ENCODE data around the gene ATF7IP.
"Not testable (repeated sequence)": the region's sequence is repeated elsewhere in the genome, so short reads cannot be mapped to it uniquely, and the experiment has no call there.

Gene ATF7IP

DNA sequence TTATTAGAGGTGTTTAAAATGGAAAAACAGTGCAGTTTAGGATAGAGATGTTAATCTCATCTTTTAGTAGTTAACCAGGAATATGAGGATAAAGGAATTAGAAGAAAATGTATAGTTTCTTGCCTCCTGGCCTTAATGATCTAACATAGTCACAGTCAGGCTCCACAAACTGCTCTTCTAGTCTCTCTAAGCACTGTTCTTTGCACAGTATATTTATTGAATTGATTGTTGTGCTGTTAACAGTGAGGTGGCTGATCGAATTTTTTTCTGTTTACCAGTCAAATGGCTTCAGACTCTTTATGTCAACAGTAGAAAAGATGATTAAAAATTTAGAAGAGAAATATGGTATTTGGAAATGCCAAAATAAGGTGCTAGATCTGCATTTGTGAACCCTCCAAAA is 37.8 kb downstream of the ATF7IP start:
- Histone ChIP-seq H3K36me3 (ENCODE audit: insufficient read depth, insufficient read length, low read length) (no peaks in the 10 kb centered on the region), H3K9ac (ENCODE audit: insufficient read length, low read depth) (no peak overlapping the region), H3K27me3 (ENCODE audit: insufficient read depth, insufficient read length) (no peaks in the 10 kb centered on the region), H3K4me3 (ENCODE audit: insufficient read length, low read depth) (no peak overlapping the region), H3K9me3 (ENCODE audit: insufficient read depth, low read length) (no peaks in the 10 kb centered on the region), H3K4me1 (ENCODE audit: insufficient read depth, insufficient read length) (no peaks in the 10 kb centered on the region)
- TF ChIP-seq SUZ12 (IDR thresholded peaks at IDR 0.05; ENCODE audit: extremely low read depth, insufficient read depth, insufficient read length) (no peak), YY1 (IDR thresholded peaks at IDR 0.05; ENCODE audit: insufficient read depth, insufficient read length) (no peak), ZNF274 (IDR thresholded peaks at IDR 0.05; ENCODE audit: low read depth, low read length) (no peak)
- no peak for DNase-seq (ENCODE audit: low read depth, low spot score)

DNA sequence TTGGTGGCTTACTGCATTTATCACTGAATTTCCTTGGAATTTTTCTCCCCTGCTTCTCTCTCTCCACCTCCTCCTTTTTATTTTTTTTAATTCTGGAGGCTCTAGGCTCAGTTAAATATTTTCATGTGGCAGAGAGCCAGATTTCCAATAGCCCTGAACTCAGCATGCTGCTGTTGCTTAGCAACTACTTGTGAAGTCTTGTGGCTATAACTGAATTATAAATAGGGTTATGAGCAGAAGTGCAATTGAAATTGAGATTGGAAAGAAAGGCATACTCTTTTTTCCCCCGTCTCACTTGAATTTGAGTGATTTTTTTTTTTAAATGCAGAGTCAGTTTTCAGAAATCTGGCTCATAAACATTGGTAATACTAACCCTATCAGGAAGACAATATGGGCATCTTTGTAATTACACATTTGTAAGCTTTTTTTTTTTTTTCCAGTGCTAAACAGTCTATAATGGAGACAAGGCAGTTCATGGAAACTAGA is 38.3 kb downstream of the ATF7IP start:
- DNase-seq (ENCODE audit: low read depth, low spot score) = no peak
- Histone ChIP-seq H3K9ac (ENCODE audit: insufficient read length, low read depth) (no peak overlapping the region), H3K4me3 (ENCODE audit: insufficient read length, low read depth) (no peak overlapping the region), H3K9me3 (ENCODE audit: insufficient read depth, low read length) (no peaks in the 10 kb centered on the region), H3K36me3 (ENCODE audit: insufficient read depth, insufficient read length, low read length) (no peaks in the 10 kb centered on the region), H3K4me1 (ENCODE audit: insufficient read depth, insufficient read length) (no peaks in the 10 kb centered on the region), H3K27me3 (ENCODE audit: insufficient read depth, insufficient read length) (no peaks in the 10 kb centered on the region)
- no peak for TF ChIP-seq SUZ12 (IDR thresholded peaks at IDR 0.05; ENCODE audit: extremely low read depth, insufficient read depth, insufficient read length)

DNA sequence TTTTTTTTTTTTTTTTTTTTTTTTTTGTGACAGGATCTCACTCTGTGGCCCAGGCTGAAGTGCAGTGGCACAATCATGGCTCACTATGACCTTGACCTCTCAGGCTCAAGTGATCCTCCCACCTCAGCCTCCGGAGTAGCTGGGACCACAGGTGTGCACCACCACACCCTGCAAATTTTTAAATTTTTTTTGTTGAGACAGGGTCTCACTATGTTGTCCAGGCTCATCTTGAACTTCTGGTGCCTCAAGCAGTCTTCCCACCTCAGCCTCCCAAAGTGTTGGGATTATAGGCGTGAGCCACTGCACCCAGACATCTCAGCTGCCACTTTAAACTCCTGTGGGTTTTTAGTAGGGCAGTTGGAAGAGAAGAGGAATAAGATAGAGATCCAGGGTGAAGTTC is 39.9 kb downstream of the ATF7IP start:
- H3K9me3 ChIP-seq (ENCODE audit: insufficient read depth, low read length); H3K4me3 ChIP-seq (ENCODE audit: insufficient read length, low read depth); H3K4me1 ChIP-seq (ENCODE audit: insufficient read depth, insufficient read length); DNase-seq (ENCODE audit: low read depth, low spot score); H3K36me3 ChIP-seq (ENCODE audit: insufficient read depth, insufficient read length, low read length); H3K27me3 ChIP-seq (ENCODE audit: insufficient read depth, insufficient read length); H3K9ac ChIP-seq (ENCODE audit: insufficient read length, low read depth): not testable (repeated sequence)

DNA sequence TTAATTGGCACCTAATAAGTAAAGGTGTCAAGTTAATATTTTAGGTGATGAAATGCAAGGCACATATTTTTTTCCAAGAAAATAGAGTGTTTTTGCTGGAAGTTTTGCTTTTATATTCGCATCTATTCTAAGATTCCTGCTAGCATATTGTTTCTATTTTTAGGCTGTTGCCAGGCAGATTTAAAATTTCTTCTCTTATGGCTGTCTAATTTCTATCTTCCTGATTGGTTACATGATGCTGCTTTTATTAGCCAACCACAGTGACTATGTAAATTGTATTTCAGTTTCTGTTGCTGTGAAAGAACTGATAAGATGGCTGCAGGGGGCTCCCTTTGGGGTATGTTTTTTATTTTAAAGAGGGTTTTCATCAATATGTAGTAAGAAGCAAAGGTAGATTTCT is 42.7 kb downstream of the ATF7IP start:
- TF ChIP-seq ZNF274 (IDR thresholded peaks at IDR 0.05; ENCODE audit: low read depth, low read length) (no peak), YY1 (IDR thresholded peaks at IDR 0.05; ENCODE audit: insufficient read depth, insufficient read length) (no peak), SUZ12 (IDR thresholded peaks at IDR 0.05; ENCODE audit: extremely low read depth, insufficient read depth, insufficient read length) (no peak)
- DNase-seq (ENCODE audit: low read depth, low spot score) = no peak
- no peaks in the 10 kb centered on the region for H3K27me3 ChIP-seq (ENCODE audit: insufficient read depth, insufficient read length)
- no peak overlapping the region for H3K4me3 ChIP-seq (ENCODE audit: insufficient read length, low read depth)
- no peaks in the 10 kb centered on the region for H3K4me1 ChIP-seq (ENCODE audit: insufficient read depth, insufficient read length)
- no peak overlapping the region for H3K9ac ChIP-seq (ENCODE audit: insufficient read length, low read depth)
- H3K36me3 ChIP-seq (ENCODE audit: insufficient read depth, insufficient read length, low read length) = no peaks in the 10 kb centered on the region
- H3K9me3 ChIP-seq (ENCODE audit: insufficient read depth, low read length) = no peaks in the 10 kb centered on the region; the same call in none of the 2 replicates

DNA sequence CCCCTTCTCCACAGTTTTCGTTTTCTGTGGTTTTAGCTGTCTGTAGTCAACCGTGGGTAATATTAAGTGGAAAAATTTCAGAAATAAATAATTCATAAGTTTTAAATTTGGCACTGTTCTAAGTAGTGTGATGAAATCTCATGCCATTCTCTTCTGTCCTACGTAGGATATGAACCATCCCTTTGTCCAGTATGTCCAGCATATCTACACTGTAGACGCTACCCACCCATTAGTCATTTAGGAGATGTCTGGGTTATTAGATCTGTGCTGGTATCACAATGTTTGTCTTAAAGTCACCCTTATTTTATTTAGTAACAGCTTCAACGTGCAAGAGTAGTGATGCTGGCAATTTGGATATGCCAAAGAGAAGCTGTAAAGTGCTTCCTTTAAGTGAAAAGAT is 44.7 kb downstream of the ATF7IP start:
- TF ChIP-seq YY1 (IDR thresholded peaks at IDR 0.05; ENCODE audit: insufficient read depth, insufficient read length) (no peak), SUZ12 (IDR thresholded peaks at IDR 0.05; ENCODE audit: extremely low read depth, insufficient read depth, insufficient read length) (no peak), ZNF274 (IDR thresholded peaks at IDR 0.05; ENCODE audit: low read depth, low read length) (no peak)
- no peak for DNase-seq (ENCODE audit: low read depth, low spot score)
- Histone ChIP-seq H3K4me3 (ENCODE audit: insufficient read length, low read depth) (no peak overlapping the region), H3K36me3 (ENCODE audit: insufficient read depth, insufficient read length, low read length) (no peaks in the 10 kb centered on the region), H3K4me1 (ENCODE audit: insufficient read depth, insufficient read length) (no peaks in the 10 kb centered on the region), H3K9ac (ENCODE audit: insufficient read length, low read depth) (no peak overlapping the region), H3K9me3 (ENCODE audit: insufficient read depth, low read length) (no peaks in the 10 kb centered on the region; the same call in none of the 2 replicates), H3K27me3 (ENCODE audit: insufficient read depth, insufficient read length) (no peaks in the 10 kb centered on the region)

DNA sequence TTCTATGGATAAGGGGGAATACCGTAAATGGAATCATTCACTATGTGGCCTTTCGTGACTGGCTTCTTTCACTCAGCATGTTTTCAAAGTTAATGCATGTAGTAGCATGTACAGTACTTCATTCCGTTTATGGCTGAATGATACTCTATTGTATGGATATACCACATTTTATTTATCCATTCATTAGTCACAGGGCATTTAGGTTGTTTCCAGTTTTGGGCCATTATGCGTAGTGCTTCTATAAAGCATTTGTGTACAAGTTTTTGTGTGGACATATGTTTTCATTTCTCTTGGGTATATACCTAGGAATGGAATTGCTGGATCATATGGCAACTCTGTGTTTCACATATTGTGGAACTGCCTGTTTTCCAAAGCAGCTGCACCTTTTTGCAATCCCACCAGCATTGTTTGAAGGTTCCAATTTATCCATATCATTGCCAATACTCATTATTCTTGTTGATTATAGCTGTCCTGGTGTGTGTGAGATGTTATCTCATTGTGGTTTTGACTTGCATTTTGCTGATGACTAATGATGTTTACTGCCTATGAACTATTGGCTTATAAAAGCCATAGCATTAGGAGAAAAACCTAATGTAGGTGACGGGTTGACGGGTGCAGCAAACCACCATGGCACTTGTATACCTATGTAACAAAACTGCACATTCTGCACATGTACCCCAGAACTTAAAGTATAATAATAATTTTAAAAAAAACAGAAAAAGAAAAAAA is 45.5 kb downstream of the ATF7IP start:
- Histone ChIP-seq H3K9me3 (ENCODE audit: insufficient read depth, low read length) (no peaks in the 10 kb centered on the region; the same call in none of the 2 replicates), H3K4me1 (ENCODE audit: insufficient read depth, insufficient read length) (no peaks in the 10 kb centered on the region), H3K36me3 (ENCODE audit: insufficient read depth, insufficient read length, low read length) (no peaks in the 10 kb centered on the region), H3K27me3 (ENCODE audit: insufficient read depth, insufficient read length) (no peaks in the 10 kb centered on the region), H3K9ac (ENCODE audit: insufficient read length, low read depth) (no peak overlapping the region), H3K4me3 (ENCODE audit: insufficient read length, low read depth) (no peak overlapping the region)
- no peak for TF ChIP-seq SUZ12 (IDR thresholded peaks at IDR 0.05; ENCODE audit: extremely low read depth, insufficient read depth, insufficient read length)
- no peak for TF ChIP-seq YY1 (IDR thresholded peaks at IDR 0.05; ENCODE audit: insufficient read depth, insufficient read length)
- TF ChIP-seq ZNF274 (IDR thresholded peaks at IDR 0.05; ENCODE audit: low read depth, low read length) = no peak
- DNase-seq (ENCODE audit: low read depth, low spot score) = no peak

DNA sequence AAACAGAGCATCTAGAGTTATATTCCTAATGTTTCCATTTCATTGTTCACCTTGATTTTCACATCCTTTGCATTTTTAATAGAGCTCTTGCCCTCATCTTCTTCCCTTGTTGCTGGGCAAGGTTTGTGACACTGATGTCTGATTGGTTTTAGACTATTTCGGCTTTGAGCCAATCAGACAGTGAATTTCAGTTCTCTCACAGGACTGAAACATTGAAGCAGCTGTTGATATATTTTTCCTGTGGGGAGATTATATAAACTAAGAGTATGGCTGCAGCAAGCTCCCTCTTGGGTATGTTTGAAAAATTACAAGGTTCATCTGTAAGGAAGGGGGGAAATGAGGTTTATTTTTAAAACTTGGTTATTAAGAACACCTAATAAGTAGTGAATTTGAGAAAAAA is 51.2 kb downstream of the ATF7IP start:
- no peak for DNase-seq (ENCODE audit: low read depth, low spot score)
- Histone ChIP-seq H3K9ac (ENCODE audit: insufficient read length, low read depth) (no peak overlapping the region), H3K4me1 (ENCODE audit: insufficient read depth, insufficient read length) (no peaks in the 10 kb centered on the region), H3K36me3 (ENCODE audit: insufficient read depth, insufficient read length, low read length) (no peaks in the 10 kb centered on the region), H3K4me3 (ENCODE audit: insufficient read length, low read depth) (no peak overlapping the region), H3K27me3 (ENCODE audit: insufficient read depth, insufficient read length) (no peaks in the 10 kb centered on the region), H3K9me3 (ENCODE audit: insufficient read depth, low read length) (peaks cover 4% of the 10 kb centered on the region; the same call in 1 of the 2 replicates)
- no peak for TF ChIP-seq SUZ12 (IDR thresholded peaks at IDR 0.05; ENCODE audit: extremely low read depth, insufficient read depth, insufficient read length)
- TF ChIP-seq YY1 (IDR thresholded peaks at IDR 0.05; ENCODE audit: insufficient read depth, insufficient read length) = no peak
- no peak for TF ChIP-seq ZNF274 (IDR thresholded peaks at IDR 0.05; ENCODE audit: low read depth, low read length)

Data from NT2/D1 (cell line).